KMS-11 (cell line): ENCODE results near the gene AQR.

Source experiments
- H2AFZ ChIP-seq: fragments of 200-600 bp; sonication (generic); 2 replicates; pipeline ENCODE4 v1.6.1; 2016; ENCODE audit warnings: antibody characterized with exemption, mixed run types, low read depth
- H3K27ac ChIP-seq: fragments of 200-600 bp; sonication (generic); 2 replicates; pipeline ENCODE4 v1.6.1; 2016; ENCODE audit warnings: mild to moderate bottlenecking, mixed run types
- H3K27me3 ChIP-seq: fragments of 200-600 bp; sonication (generic); 2 replicates; pipeline ENCODE4 v1.6.1; 2017; ENCODE audit warnings: mild to moderate bottlenecking, low read depth, mixed run types, moderate library complexity; ENCODE audit not compliant: insufficient read depth
- H3K36me3 ChIP-seq: fragments of 200-600 bp; sonication (generic); 2 replicates; pipeline ENCODE4 v1.6.1; 2017; ENCODE audit warnings: mild to moderate bottlenecking, mixed run types; ENCODE audit not compliant: insufficient read depth
- H3K4me1 ChIP-seq: fragments of 200-600 bp; sonication (generic); 2 replicates; pipeline ENCODE4 v1.6.1; 2016; ENCODE audit warnings: mild to moderate bottlenecking, low read depth, mixed run types; ENCODE audit not compliant: poor library complexity, severe bottlenecking
- H3K4me2 ChIP-seq: fragments of 200-600 bp; sonication (generic); 2 replicates; pipeline ENCODE4 v1.7.0; 2016; ENCODE audit warnings: mild to moderate bottlenecking, mixed run types
- H3K4me3 ChIP-seq: fragments of 200-600 bp; sonication (generic); IDR thresholded peaks from 2 replicates; pipeline ENCODE4 v1.6.1; 2017; ENCODE audit warnings: low read depth, low read length, mixed read lengths; ENCODE audit not compliant: insufficient read depth
- H3K79me2 ChIP-seq: fragments of 200-600 bp; sonication (generic); 2 replicates; pipeline ENCODE4 v1.6.1; 2016; ENCODE audit warnings: low read depth, mixed run types; ENCODE audit not compliant: insufficient read depth
- H3K9ac ChIP-seq: fragments of 200-600 bp; sonication (generic); 2 replicates; pipeline ENCODE4 v1.6.1; 2016; ENCODE audit warnings: mild to moderate bottlenecking, mixed run types
- H4K20me1 ChIP-seq: fragments of 200-600 bp; sonication (generic); 2 replicates; pipeline ENCODE4 v1.6.1; 2016; ENCODE audit warnings: mild to moderate bottlenecking, mixed run types; ENCODE audit not compliant: insufficient read depth
- CTCF ChIP-seq: fragments of 200-600 bp; sonication (generic); conservative IDR thresholded peaks from 2 replicates; pipeline ENCODE4 v1.6.1; 2017; ENCODE audit warnings: low read depth, mild to moderate bottlenecking, antibody characterized with exemption, low read length, moderate library complexity, mixed read lengths

AQR gene

GRCh38 chr15:34892963-34893591 is 76.5 kb downstream of the AQR start:
- no peak overlapping the region for H3K4me2 ChIP-seq
- TF ChIP-seq CTCF: no peak
- H3K4me3 ChIP-seq: no peak overlapping the region

GRCh38 chr15:34890424-34890823 is 79.1 kb downstream of the AQR start:
- H4K20me1 ChIP-seq: no peaks in the 10 kb centered on the region
- H3K9ac ChIP-seq: no peak overlapping the region
- H3K4me3 ChIP-seq: no peak overlapping the region
- H3K27ac ChIP-seq: no peak overlapping the region
- TF ChIP-seq CTCF: no peak
- no peaks in the 10 kb centered on the region for H3K79me2 ChIP-seq
- H3K4me1 ChIP-seq: no peaks in the 10 kb centered on the region
- H3K4me2 ChIP-seq: no peak overlapping the region
- H2AFZ ChIP-seq: no peak overlapping the region
- H3K36me3 ChIP-seq: 0 out of 2 replicates have a peak, but pooled peaks cover 3% of the 10 kb centered on the region
- H3K27me3 ChIP-seq: no peaks in the 10 kb centered on the region

More at GRCh38 chr15:34892963-34893591, 76.5 kb downstream of the AQR start:
- Histone ChIP-seq H3K9ac (no peak overlapping the region), H3K27me3 (no peaks in the 10 kb centered on the region), H4K20me1 (no peaks in the 10 kb centered on the region), H3K27ac (no peak overlapping the region), H3K4me1 (no peaks in the 10 kb centered on the region), H3K79me2 (no peaks in the 10 kb centered on the region), H3K36me3 (0 out of 2 replicates have a peak, but pooled peaks cover 3% of the 10 kb centered on the region), H2AFZ (no peak overlapping the region)

GRCh38 chr15:34889476-34889875 is 80.1 kb downstream of the AQR start:
- Histone ChIP-seq H3K27me3 (no peaks in the 10 kb centered on the region), H3K36me3 (0 out of 2 replicates have a peak, but pooled peaks cover 3% of the 10 kb centered on the region), H3K27ac (no peak overlapping the region), H3K79me2 (no peaks in the 10 kb centered on the region), H3K4me1 (no peaks in the 10 kb centered on the region), H2AFZ (no peak overlapping the region), H3K4me2 (no peak overlapping the region), H3K4me3 (no peak overlapping the region), H4K20me1 (no peaks in the 10 kb centered on the region), H3K9ac (no peak overlapping the region)
- TF ChIP-seq CTCF: no peak

GRCh38 chr15:34886134-34886533 is 83.4 kb downstream of the AQR start:
- no peaks in the 10 kb centered on the region for H3K27me3 ChIP-seq
- peaks cover 9% of the 10 kb centered on the region; the same call in 1 of the 2 replicates for H3K36me3 ChIP-seq
- H3K9ac ChIP-seq: no peak overlapping the region
- H3K4me3 ChIP-seq: no peak overlapping the region
- H2AFZ ChIP-seq: no peak overlapping the region
- no peaks in the 10 kb centered on the region for H3K4me1 ChIP-seq
- no peak overlapping the region for H3K4me2 ChIP-seq
- TF ChIP-seq CTCF: no peak
- H4K20me1 ChIP-seq: no peaks in the 10 kb centered on the region
- no peak overlapping the region for H3K27ac ChIP-seq
- no peaks in the 10 kb centered on the region for H3K79me2 ChIP-seq
